HG03060 (cell line): ENCODE measurements around the gene BOLA2B.
"Not testable (repeated sequence)": the region's sequence is repeated elsewhere in the genome, so short reads cannot be mapped to it uniquely, and the experiment has no call there.

Experiments used
- ATAC-seq: cut with Tn5 transposase; IDR thresholded peaks from one replicate; pipeline ENCODE4 v1.9.1; 2021; ENCODE audit warnings: low read depth, moderate number of reproducible peaks; ENCODE audit not compliant: unreplicated experiment

BOLA2B gene

DNA sequence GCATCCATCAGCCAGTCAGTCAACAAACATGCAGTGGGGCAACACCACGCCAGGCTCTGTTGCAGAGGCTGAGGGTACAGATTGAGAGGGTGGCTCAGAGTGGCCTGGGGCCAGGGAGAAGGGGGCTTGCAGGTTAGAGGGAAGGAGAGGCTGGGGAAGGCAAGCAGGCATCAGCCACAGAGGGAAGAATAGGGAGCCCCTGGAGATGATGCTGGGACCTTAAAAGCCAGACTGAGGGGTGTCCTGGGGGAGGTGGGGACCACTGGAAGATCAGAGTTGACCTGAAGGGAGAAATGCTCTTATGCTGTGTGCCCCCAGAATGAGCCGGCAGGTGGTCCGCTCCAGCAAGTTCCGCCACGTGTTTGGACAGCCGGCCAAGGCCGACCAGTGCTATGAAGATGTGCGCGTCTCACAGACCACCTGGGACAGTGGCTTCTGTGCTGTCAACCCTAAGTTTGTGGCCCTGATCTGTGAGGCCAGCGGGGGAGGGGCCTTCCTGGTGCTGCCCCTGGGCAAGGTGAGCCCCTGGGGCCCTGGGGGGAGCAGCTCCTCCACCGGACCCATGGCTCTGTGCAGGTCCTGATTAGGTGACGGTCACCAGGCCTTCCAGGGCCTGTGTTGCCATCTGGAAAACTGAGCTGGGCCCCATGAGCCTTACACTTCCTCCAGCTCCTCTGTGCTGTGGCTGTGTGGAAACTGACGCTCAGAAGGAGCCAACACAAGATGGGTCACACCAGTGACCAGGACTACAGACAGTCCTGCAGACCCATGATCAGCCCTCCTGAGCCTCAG is 8.4 kb downstream of the BOLA2B start:
- no peak for ATAC-seq

DNA sequence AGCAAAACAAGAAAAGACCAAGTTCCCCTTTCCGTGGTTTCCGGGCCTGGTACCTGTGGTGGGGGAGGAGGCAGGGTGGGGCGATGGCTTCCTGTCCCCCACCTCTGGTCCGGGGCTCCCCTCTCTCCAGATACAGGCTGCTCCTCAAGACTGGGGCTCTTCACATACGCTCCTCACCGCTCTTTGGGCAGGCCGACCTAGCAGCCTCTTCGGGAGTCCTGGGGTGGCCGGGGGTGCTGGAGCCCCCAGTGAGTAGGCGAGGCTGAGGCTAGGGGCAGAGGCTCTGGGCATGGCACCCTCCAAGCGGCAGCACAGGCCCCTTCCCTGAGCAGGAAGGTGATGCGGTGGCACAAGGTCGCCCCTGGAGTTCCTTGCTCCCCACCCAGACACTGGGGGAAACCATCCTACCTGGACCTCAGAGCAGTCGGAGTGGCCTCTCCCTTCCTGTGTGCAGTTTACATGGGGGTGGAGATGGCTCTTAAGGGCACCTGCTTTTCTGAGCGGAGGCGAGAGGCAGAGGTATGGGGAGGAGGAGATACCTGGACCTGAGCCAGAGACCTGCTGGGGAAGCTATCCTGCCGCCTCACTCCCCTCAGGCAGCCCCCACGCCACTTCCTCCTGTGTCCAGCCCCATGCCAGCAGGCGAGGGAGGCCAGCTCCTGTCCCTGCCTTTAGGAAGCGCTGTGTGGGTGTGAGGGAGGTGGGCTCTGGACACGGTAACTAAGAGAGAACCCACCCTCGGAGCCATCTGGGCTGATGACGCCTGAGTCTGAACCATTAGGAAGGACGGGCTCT is 9.2 kb downstream of the BOLA2B start:
- ATAC-seq, result no peak

DNA sequence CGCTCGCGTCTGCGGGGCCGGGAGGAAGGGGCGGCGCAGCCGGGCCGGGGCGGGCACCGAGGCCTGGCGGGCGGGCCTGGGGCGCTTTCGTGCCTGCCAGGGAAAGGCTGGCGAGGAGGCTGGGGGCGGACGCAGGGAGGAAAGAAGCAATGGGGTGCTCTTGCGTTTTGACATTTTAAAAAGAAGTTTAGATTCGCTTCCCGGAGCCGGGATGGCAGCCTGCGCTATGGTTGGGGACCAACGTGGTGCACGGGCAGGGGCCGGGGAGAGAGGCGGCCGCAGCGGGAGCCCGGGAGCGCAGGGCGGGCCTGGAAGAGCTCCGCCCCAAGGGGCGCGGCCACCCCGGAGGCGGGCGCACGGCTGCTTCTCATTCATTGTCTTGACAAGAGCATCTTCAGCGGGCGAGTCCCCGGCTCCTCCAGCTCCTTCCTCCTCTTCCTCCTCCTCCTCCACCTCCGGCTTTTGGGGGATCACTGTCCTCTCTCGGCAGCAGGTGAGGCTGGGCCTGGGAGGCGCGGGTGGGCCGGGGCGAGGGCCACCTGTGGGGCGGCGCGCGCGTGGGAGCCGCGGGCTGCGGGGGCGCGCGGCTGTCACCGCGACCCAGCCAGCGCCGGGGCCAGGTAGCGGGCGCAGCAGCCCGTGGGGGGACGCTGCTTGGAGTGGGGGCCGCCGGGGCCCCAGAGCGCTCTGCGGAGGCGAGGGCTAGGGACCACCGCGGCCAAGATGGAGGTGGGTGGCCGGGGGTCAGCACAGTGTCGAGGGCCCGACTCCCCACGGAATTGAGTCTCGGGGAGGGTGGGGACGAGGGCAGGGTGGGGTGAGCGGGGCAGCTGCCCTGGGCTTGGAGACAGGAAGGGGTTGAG is 10.0 kb downstream of the BOLA2B start, which contains the start of gene CORO1A:
Gene CORO1A (plus strand): TSS at position 370 of the 863 bp plus-strand sequence. CDS start 1,608 bp downstream, outside the sequence.
- ATAC-seq, result no peak

DNA sequence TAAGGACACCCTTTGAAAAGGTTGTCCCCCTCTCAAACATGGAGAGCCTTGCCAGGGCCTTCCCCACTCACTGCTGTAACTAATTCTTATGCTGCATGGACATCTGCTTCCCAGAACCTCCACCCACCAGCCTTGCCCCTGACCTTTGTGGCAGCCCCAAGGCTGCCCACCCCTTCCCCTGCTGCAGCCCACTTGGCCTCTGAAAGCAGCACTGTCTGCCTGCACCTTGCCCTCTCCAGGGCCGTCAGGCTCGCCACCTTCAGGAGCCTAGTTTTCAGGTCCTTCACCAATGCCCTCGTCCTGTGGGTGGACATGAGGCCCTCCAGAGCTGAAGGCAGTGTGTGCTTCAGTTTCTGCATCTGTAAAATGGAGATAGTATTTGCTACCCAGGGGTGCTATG is 12.7 kb downstream of the BOLA2B start:
- no peak for ATAC-seq

DNA sequence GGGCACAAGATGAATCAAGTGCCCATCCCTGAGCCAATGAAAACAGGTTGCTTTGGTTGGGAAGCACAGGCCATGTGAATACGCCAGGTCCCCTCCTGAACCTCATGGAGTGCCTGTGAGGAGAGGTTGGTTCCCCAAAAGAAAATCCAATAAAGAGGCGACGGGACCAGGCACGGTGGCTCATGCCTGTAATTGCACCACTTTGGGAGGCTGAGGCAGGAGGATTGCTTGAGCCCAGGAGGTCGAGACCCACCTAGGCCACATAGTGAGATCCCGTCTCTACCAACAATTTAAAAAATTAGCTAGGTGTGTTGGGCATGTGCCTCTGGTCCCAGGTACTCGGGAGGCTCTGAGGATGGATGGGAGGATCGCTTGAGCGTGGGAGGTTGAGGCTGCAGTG is 13.5 kb downstream of the BOLA2B start:
- no peak for ATAC-seq

DNA sequence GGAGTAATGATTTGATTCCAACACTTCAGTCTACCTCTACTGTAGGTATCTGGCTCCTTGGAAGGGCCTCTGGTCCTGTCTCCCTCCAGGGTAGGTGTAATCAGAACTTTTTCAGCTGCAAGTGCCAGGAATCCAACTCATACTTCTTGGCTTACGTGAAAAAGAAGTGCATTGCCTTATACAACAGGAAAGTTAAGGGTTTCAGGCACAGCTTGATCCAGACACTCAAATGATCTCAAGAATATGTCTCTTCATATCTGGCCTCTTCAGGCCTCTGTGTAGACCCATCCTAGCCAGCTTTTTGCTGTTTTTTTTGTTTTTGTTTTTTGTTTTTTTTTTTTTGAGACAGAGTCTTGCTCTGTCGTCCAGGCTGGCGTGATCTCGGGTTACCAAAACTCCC is 14.3 kb downstream of the BOLA2B start:
- no peak for ATAC-seq

DNA sequence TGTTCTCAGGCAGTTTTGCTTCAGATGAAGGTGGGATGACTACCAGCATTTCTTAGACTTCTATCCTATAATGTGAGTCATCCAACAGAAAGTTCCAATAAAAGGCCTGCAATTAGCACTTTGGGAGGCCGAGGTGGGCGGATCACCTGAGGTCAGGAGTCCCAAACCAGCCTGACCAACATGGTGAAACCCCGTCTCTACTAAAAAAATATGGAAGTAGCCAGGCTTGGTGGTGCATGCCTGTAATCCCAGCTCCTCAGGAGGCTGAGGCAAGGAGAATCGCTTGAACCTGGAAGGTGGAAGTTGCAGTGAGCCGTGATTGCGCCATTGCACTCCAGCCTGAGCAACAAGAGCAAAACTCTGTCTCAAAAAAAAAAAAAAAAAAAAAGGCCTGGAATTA is 16.6 kb downstream of the BOLA2B start:
- ATAC-seq, result not testable (repeated sequence)

DNA sequence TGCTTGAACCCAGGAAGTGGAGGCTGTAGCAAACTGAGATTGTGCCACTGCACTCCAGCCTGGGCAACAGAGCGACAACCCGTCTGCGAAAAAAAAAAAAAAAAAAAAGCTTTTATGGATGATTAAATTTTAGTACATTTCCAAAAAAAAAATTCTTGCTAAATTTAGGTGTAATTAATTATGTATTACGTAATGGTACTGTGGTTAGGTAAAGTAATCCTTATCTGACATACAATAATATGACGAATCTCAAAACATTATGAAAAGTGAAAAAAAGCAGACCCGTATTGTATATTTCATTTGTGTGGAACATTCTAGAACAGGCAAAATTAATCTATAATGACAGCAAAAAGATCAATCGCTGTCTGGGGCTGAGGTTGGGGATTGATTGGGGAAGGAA is 20.4 kb downstream of the BOLA2B start:
- no peak for ATAC-seq

DNA sequence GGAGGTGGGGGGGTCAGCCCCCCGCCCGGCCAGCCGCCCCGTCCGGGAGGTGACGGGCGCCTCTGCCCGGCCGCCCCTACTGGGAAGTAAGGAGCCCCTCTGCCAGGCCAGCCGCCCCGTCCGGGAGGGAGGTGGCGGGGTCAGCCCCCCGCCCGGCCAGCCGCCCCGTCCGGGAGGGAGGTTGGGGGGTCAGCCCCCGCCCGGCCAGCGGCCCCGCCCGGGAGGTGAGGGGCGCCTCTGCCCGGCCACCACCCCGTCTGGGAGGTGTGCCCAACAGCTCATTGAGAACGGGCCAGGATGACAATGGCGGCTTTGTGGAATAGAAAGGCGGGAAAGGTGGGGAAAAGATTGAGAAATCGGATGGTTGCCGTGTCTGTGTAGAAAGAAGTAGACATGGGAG is 23.3 kb downstream of the BOLA2B start:
- ATAC-seq, result not testable (repeated sequence)

DNA sequence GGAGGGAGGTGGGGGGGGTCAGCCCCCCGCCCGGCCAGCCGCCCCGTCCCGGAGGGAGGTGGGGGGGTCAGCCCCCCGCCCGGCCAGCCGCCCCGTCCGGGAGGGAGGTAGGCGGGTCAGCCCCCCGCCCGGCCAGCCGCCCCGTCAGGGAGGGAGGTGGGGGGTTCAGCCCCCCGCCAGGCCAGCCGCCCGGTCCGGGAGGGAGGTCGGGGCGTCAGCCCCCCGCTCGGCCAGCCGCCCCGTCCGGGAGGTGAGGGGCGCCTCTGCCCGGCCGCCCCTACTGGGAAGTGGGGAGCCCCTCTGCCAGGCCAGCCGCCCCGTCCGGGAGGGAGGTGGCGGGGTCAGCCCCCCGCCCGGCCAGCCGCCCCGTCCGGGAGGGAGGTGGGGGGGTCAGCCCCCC is 24.1 kb downstream of the BOLA2B start:
- not testable (repeated sequence) for ATAC-seq

DNA sequence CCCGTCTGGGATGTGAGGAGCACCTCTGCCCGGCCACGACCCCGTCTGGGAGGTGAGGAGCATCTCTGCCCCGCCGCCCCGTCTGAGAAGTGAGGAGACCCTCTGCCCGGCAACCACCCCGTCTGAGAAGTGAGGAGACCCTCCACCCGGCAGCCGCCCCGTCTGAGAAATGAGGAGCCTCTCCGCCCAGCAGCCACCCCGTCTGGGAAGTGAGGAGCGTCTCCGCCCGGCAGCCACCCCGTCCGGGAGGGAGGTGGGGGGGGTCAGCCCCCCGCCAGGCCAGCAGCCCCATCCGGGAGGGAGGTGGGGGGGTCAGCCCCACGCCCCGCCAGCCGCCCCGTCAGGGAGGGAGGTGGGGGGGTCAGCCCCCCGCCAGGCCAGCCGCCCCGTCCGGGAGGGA is 24.7 kb downstream of the BOLA2B start:
- ATAC-seq, result not testable (repeated sequence)

DNA sequence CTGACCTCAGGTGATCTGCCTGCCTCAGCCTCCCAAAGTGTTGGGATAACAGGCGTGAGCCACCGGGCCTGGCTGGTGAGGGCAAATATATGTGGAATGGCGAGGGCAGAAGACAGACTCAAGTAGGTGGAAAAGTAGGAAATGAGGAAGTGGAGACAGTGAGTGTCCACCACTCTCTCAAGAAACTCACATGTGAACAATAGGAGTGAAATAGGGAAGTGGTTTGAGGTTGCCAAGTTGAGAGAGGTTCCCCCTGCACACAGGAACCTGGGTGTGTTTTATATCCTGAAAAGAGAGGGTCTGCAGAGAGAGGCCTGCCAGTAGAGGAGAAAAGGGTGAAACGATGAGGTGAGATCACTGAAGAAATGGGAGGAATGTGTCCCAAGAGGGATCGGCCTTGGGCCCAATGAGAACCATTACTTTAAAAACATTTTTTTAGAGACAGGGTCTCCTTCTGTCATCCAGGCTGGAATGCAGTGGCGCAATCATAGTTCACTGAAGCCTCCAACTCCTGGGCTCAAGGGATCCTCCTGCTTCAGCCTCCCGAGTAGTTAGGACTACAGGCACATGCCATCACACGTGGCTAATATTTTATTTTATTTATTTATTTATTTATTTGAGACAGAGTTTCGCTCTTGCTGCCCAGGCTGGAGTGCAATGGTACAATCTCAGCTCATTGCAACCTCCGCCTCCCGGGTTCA is 27.1 kb downstream of the BOLA2B start:
- ATAC-seq, result no peak

DNA sequence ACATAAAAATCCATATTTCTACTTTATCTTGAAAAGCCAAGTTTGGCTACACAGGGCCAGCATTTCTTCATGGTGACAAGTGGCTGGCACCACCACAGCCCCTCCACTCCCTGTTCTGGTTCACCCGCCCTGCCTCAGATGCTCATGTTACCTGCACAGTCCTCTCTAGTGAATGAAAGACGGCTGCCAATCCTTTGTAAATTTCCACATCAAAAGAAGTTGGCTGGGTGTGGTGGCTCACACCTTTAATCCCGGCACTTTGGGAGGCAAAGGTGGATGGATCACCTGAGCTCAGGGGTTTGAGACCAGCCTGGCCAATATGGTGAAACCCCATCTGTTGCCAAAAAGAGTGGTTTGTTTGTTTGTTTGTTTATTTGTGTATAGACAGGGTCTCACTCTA is 29.9 kb downstream of the BOLA2B start:
- no peak for ATAC-seq

DNA sequence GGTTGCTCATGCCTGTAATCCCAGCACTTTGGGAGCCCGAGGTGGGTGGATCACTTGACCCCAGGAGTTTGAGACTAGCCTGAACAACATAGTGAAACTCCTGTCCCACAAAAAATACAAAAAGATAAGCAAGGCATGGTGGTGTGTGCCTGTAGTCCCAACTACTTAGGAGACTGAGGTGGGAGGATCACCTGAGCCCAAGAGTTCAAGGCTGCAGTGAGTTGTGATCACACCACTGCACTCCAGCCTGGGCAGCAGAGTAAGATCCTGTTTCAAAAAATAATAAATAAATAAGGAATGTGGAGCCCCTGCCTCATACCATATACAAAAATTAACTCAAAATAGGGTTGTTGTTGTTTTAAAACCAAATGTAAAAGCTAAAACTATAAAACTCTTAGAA is 36.3 kb downstream of the BOLA2B start:
- ATAC-seq, result no peak

DNA sequence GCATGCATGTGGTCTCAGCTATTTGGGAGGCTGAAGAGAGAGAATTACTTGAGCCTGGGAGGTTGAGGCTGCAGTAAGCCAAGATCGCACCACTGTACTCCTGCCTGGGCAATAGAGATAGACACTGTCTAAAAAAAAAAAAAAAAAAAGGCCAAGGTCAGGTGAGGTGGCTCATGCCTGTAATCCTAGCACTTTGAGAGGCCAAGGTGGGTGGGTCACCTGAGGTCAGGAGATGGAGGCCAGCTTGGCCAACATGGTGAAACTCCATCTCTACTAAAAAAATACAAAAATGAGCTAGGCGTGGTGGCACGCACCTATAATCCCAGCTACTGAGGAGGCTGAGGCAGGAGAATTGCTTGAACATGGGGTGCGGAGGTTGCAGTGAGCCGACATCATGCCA is 38.3 kb downstream of the BOLA2B start:
- no peak for ATAC-seq

DNA sequence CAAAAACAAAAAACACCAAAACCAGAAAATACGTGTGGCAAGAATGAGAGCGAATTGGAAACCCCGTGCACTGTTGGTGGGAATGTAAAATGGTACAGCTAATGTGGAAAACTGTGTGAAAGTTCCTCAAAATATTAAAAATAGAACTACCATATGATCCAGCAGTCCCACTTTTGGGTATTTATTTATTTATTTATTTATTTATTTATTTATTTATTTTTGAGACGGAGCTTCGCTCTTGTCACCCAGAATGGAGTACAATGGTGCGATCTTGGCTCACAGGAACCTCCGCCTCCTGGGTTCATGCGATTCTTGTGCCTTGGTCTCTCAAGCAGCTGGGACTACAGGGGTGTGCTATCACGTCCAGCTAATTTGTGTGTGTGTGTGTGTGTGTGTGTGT is 40.9 kb downstream of the BOLA2B start:
- ATAC-seq, result no peak

DNA sequence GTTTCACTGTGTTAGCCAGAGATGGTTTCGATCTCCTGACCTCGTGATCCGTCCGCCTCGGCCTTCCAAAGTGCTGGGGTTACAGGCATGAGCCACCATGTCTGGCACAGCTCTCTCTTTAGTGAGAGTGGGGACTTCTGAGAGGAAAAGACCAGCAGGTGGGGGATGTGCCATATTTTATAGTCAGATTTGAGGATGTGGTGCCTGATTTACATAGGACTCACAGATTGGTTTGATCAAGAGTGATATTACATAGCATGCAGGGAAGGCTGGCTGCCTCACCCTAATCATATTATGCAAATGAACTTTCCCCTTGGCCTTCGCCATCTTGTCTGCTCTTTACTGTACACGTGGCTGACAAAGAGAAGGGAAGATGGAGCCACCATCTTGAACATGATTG is 42.4 kb downstream of the BOLA2B start:
- no peak for ATAC-seq

DNA sequence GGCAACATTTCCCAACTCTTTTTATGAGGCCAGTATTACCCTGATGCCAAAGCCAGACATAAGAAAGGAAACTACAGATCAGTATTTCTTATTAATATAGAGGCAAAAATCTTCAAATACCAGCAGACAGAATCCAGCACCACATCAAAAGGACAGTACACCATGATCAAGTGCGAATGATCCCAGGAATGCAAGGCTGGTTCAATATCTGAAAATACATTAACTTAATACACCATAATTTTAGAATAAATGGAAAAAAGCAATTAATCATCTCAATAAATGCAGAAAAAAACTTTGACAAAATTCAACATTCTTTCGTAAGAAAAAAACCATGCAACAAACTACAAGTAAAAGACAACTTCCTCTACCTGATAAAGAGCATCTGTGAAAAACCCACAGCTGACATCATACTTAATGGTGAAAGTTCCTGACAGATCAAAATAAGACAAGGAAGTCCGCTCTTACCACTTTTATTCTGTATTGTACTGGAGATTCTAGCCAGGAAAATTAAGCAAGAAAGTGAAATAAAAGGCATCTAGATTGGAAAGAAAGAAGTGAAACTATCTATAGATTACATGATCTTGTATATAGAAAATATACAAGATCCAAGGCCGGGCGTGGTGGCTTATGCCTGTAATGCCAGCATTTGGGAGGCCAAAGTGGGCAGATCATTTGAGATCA is 44.1 kb downstream of the BOLA2B start:
- no peak for ATAC-seq

DNA sequence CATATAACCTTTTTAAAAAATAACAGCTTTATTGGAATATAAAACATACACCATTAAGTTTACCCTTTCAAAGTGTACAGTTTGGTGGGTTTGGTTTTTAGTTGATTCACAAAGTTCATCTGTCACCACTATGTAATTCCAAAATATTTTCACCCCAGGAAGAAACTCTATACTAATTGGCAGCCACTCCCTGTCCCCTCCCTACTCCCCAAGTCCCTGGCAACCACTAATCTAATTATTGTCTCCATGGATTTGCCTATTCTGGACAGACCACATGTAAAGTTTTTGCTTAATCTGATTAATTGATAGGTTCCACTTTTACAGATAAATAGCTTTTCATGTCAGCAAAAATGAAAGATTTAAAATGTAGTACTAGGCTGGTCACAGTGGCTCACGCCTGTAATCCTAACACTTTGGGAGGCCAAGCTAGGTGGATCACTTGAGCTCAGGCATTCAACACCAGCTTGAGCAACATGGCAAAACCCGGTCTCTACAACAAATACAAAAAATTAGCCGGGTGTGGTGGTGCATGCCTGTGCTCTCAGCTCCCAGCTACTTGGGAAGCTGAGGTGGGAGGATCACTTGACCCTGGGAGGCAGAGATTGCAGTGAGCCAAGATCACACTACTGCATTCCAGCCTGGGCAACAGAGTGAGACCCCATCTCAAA is 45.5 kb downstream of the BOLA2B start:
- no peak for ATAC-seq
